A673 (cell line): ENCODE results near the gene SH2B3. TPM values are rescaled to one million over a fixed set of nuclear protein-coding genes. Genes with fewer than 3 reads are reported as not detected.

Source experiments
- BruUV-seq: library from RNA; stranded (reverse); fragments of 400-500 nt; replicated peaks from 2 replicates; lab custom pipeline; 2021; lab: Mats Ljungman, UMichigan
- CTCF ChIA-PET: fragments of 300-600 bp; sonication (Branson Sonifier 250); formaldehyde crosslinking; loops from one replicate; lab custom pipeline; 2022; ENCODE audit warnings: antibody characterized with exemption; lab: Charles Lee
- POLR2A ChIA-PET: fragments of 300-600 bp; sonication (Branson Sonifier 250); formaldehyde crosslinking; loops from one replicate; lab custom pipeline; 2022; ENCODE audit warnings: antibody characterized with exemption; ENCODE audit not compliant: low non-redundant PET; lab: Charles Lee
- DNase-seq: peaks from one replicate; pipeline ENCODE4 v3.0.0-alpha.2; 2015; ENCODE audit warnings: low spot score
- H3K27ac ChIP-seq: fragments of 200-600 bp; sonication (generic); 2 replicates; pipeline ENCODE4 v1.5.1; 2016; ENCODE audit warnings: mixed run types, low read depth, mild to moderate bottlenecking, mixed read lengths, antibody characterized with exemption, low read length; ENCODE audit not compliant: poor library complexity, severe bottlenecking
- H3K27me3 ChIP-seq: fragments of 200-600 bp; sonication (generic); replicated peaks from 2 replicates; pipeline ENCODE4 v1.6.1; 2017; ENCODE audit warnings: mixed run types, low read depth, mild to moderate bottlenecking, mixed read lengths, antibody characterized with exemption, low read length; ENCODE audit not compliant: insufficient read depth, poor library complexity
- H3K36me3 ChIP-seq: fragments of 200-600 bp; sonication (generic); 2 replicates; pipeline ENCODE4 v1.6.1; 2016; ENCODE audit warnings: mixed run types, mild to moderate bottlenecking, mixed read lengths, antibody characterized with exemption, low read length; ENCODE audit not compliant: insufficient read depth, poor library complexity, severe bottlenecking
- H3K4me1 ChIP-seq: fragments of 200-600 bp; sonication (generic); 2 replicates; pipeline ENCODE4 v1.6.1; 2017; ENCODE audit warnings: mixed run types, mild to moderate bottlenecking, mixed read lengths, antibody characterized with exemption, low read length; ENCODE audit not compliant: insufficient read depth, poor library complexity, severe bottlenecking
- H3K4me3 ChIP-seq: fragments of 200-600 bp; sonication (generic); 2 replicates; pipeline ENCODE4 v1.5.1; 2016; ENCODE audit warnings: low read depth, mixed run types, mild to moderate bottlenecking, mixed read lengths, low read length; ENCODE audit not compliant: poor library complexity, severe bottlenecking
- H3K9me3 ChIP-seq: fragments of 200-600 bp; sonication (generic); 2 replicates; pipeline ENCODE4 v1.6.1; 2016; ENCODE audit warnings: mixed run types, low read depth, mild to moderate bottlenecking, mixed read lengths, antibody characterized with exemption, low read length; ENCODE audit not compliant: poor library complexity, severe bottlenecking
- CTCF ChIP-seq: fragments of 300-800, 200-600 bp; sonication (generic); conservative IDR thresholded peaks from 2 replicates; pipeline ENCODE4 v1.5.1; 2017; ENCODE audit warnings: low read depth, mild to moderate bottlenecking, antibody characterized with exemption, low read length, moderate library complexity, mixed read lengths
- EZH2 ChIP-seq: fragments of 200-600 bp; sonication (generic); IDR thresholded peaks from 2 replicates; pipeline ENCODE4 v1.6.1; 2017; ENCODE audit warnings: borderline replicate concordance, low read depth, mild to moderate bottlenecking, mixed read lengths, antibody characterized with exemption, low read length; ENCODE audit not compliant: poor library complexity, severe bottlenecking
- intact Hi-C: fragments of 100-400 bp; cut with micrococcal nuclease; formaldehyde crosslinking; loops from one replicate; pipeline ENCODE4 v1.10.0; 2022; ENCODE audit not compliant: unreplicated experiment
- total RNA-seq: library from RNA; stranded (reverse); gene quantifications from 2 replicates; pipeline ENCODE4 v1.2.3, GENCODE V29; 2021

The SH2B3 gene
- total RNA-seq, 1 experiment from 2014 or later, result 133 TPM

DNA sequence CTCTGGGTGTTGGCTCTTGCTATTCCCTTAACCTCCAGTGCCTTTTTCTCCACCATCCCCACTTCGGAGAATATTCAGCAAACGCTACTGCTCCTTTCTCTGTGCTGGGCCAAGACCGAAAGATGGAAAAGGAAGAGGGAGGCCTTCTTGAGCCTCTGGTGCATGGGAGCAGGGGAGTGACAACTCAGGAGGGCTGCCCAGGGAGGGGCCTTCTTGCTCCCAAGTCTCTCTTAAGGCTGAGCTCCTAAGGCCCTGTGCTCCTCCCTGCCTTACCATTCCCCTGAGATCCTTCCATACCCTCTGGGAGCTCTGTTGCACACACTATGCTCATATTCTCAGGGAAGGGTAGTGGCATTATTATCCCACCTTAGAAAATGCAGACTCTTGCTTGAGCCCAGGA lies 34.9 kb downstream of the SH2B3 start:
- peaks cover 16% of the 10 kb centered on the region for H3K36me3 ChIP-seq
- H3K27me3 ChIP-seq, result no peaks in the 10 kb centered on the region
- no peaks in the 10 kb centered on the region for H3K9me3 ChIP-seq
- DNase-seq, result no peak
- no peak overlapping the region for H3K4me3 ChIP-seq
- ChIA-PET CTCF (no interaction called here), POLR2A (no interaction called here)
- H3K27ac ChIP-seq, result peak overlapping the region; percentile 87
- intact Hi-C loops, result no loop called here
- no peak for TF ChIP-seq CTCF
- no peak for TF ChIP-seq EZH2
- H3K4me1 ChIP-seq, result peaks cover 65% of the 10 kb centered on the region
- BruUV-seq, result no TSS peak

- Histone ChIP-seq H3K36me3 (peaks cover 18% of the 10 kb centered on the region), H3K27me3 (no peaks in the 10 kb centered on the region), H3K27ac (peak overlapping the region; percentile 87), H3K4me3 (no peak overlapping the region), H3K9me3 (no peaks in the 10 kb centered on the region), H3K4me1 (peaks cover 65% of the 10 kb centered on the region)
- TF ChIP-seq CTCF, result no peak
- TF ChIP-seq EZH2, result no peak
- ChIA-PET CTCF (interaction anchor here (1.1 kb wide), 1 partner anchor 44 kb away, joined by 4 read pairs; no protein-coding TSS in a partner anchor), POLR2A (no interaction called here)
- intact Hi-C loops, result no loop called here
- no TSS peak for BruUV-seq
- no peak for DNase-seq
Measured at GRCh38 chr12:111441107-111441928, 35.6 kb downstream of the SH2B3 start.

- peaks cover 58% of the 10 kb centered on the region for H3K4me1 ChIP-seq
- no peak for TF ChIP-seq EZH2
- no TSS peak for BruUV-seq
- CTCF ChIA-PET, result interaction anchor here (1.1 kb wide), 1 partner anchor 45 kb away, joined by 4 read pairs; no protein-coding TSS in a partner anchor
- POLR2A ChIA-PET, result interaction anchor here (0.5 kb wide), 1 partner anchor 23 kb away, joined by 14 read pairs; no protein-coding TSS in a partner anchor
- intact Hi-C loops, result no loop called here
- DNase-seq, result no peak
- H3K36me3 ChIP-seq, result peaks cover 28% of the 10 kb centered on the region
- peak overlapping the region; percentile 87 for H3K27ac ChIP-seq
- no peak overlapping the region for H3K4me3 ChIP-seq
- H3K9me3 ChIP-seq, result no peaks in the 10 kb centered on the region
- H3K27me3 ChIP-seq, result no peaks in the 10 kb centered on the region
Measured at GRCh38 chr12:111442301-111443045, 36.8 kb downstream of the SH2B3 start.
